Measurements from ENCODE around the gene RAB4A.
A peak's percentile ranks its signal among the peaks of the same experiment; 100 is the strongest.

RAB4A gene

GRCh38 chr1:229231754-229232119, 39.2 kb upstream of the RAB4A start:
- no peak for DNase-seq (ENCODE audit: low spot score)
- no peak for TF ChIP-seq CTCF (IDR thresholded peaks at IDR 0.05)
- Histone ChIP-seq H3K27ac (peak overlapping the region in 1 of 2 donors; percentile 2), H3K4me3 (no peak overlapping the region)

- DNase-seq (ENCODE audit: low spot score), result no peak
- H3K27ac ChIP-seq, result no peak overlapping the region
- no peak overlapping the region for H3K4me3 ChIP-seq
- no peak for TF ChIP-seq CTCF (IDR thresholded peaks at IDR 0.05)
These were observed 35.9 kb upstream of the RAB4A start for GRCh38 chr1:229234870-229235472.

GRCh38 chr1:229237320-229237719, 33.6 kb upstream of the RAB4A start:
- H3K27ac ChIP-seq, result no peak overlapping the region

GRCh38 chr1:229238231-229238630, 32.7 kb upstream of the RAB4A start:
- no peak overlapping the region for H3K27ac ChIP-seq
- no peak for DNase-seq (ENCODE audit: low spot score)
- TF ChIP-seq CTCF (IDR thresholded peaks at IDR 0.05), result no peak

More at GRCh38 chr1:229237320-229237719, 33.6 kb upstream of the RAB4A start:
- H3K4me3 ChIP-seq, result no peak overlapping the region
- DNase-seq (ENCODE audit: low spot score), result no peak
- TF ChIP-seq CTCF (IDR thresholded peaks at IDR 0.05), result no peak

GRCh38 chr1:229238674-229239415, 32.1 kb upstream of the RAB4A start:
- no peak for TF ChIP-seq CTCF (IDR thresholded peaks at IDR 0.05)
- DNase-seq (ENCODE audit: low spot score), result no peak
- Histone ChIP-seq H3K4me3 (no peak overlapping the region), H3K27ac (no peak overlapping the region)

More at GRCh38 chr1:229238231-229238630, 32.7 kb upstream of the RAB4A start:
- no peak overlapping the region for H3K4me3 ChIP-seq

- no peak for TF ChIP-seq CTCF (IDR thresholded peaks at IDR 0.05)
- no peak for DNase-seq (ENCODE audit: low spot score)
- H3K4me3 ChIP-seq, result no peak overlapping the region
- no peak overlapping the region for H3K27ac ChIP-seq
These were observed 30.4 kb upstream of the RAB4A start for GRCh38 chr1:229240532-229240931.

GRCh38 chr1:229241390-229241789, 29.5 kb upstream of the RAB4A start:
- DNase-seq (ENCODE audit: low spot score), result no peak
- no peak for TF ChIP-seq CTCF (IDR thresholded peaks at IDR 0.05)
- Histone ChIP-seq H3K27ac (no peak overlapping the region), H3K4me3 (no peak overlapping the region)

Measured in coronary artery (tissue), 2 donors.